Islet of Langerhans (tissue), 1 donor: ENCODE measurements around the gene RAB1B.
A peak's percentile ranks its signal among the peaks of the same experiment; 100 is the strongest.

Source experiments
- FAIRE-seq: peaks from one replicate; lab custom pipeline; 2011; peaks lifted over from hg19 to GRCh38; lab: Jason Lieb, UNC

RAB1B gene

GRCh38 chr11:66284526-66285078, 16.2 kb downstream of the RAB1B start:
- FAIRE-seq: no peak

- FAIRE-seq: no peak
These were observed 17.0 kb downstream of the RAB1B start for GRCh38 chr11:66285250-66285947.

GRCh38 chr11:66286699-66287098, 18.3 kb downstream of the RAB1B start:
- no peak for FAIRE-seq

GRCh38 chr11:66287211-66287888, 18.9 kb downstream of the RAB1B start:
- FAIRE-seq: no peak

- FAIRE-seq: no peak
These were observed 19.6 kb downstream of the RAB1B start for GRCh38 chr11:66287889-66288670.

- peak; percentile 96 for FAIRE-seq
These were observed 20.5 kb downstream of the RAB1B start, which contains the start of gene YIF1A for GRCh38 chr11:66288671-66289547. TSS of gene YIF1A (minus strand) at chr11:66289143. CDS start at chr11:66288985, 158 bp downstream.

GRCh38 chr11:66289548-66290329, 21.3 kb downstream of the RAB1B start:
- no peak for FAIRE-seq

GRCh38 chr11:66290330-66290621, 21.8 kb downstream of the RAB1B start:
- no peak for FAIRE-seq

GRCh38 chr11:66291303-66291705, 22.9 kb downstream of the RAB1B start:
- no peak for FAIRE-seq

- no peak for FAIRE-seq
These were observed 23.5 kb downstream of the RAB1B start, which contains the start of gene TMEM151A for GRCh38 chr11:66291706-66292542. TSS of gene TMEM151A (plus strand) at chr11:66291894. CDS start at chr11:66292014, 120 bp downstream.

- no peak for FAIRE-seq
These were observed 24.3 kb downstream of the RAB1B start for GRCh38 chr11:66292543-66293332.

- no peak for FAIRE-seq
These were observed 24.9 kb downstream of the RAB1B start for GRCh38 chr11:66293352-66293751.

- no peak for FAIRE-seq
These were observed 25.6 kb downstream of the RAB1B start for GRCh38 chr11:66293777-66294625.

GRCh38 chr11:66294626-66295620, 26.5 kb downstream of the RAB1B start:
- no peak for FAIRE-seq

- no peak for FAIRE-seq
These were observed 29.2 kb downstream of the RAB1B start for GRCh38 chr11:66297610-66298009.

- no peak for FAIRE-seq
These were observed 30.7 kb downstream of the RAB1B start for GRCh38 chr11:66299186-66299585.

- FAIRE-seq: no peak
These were observed 34.2 kb downstream of the RAB1B start for GRCh38 chr11:66302656-66303055.
